IPS-18a (cell line): ENCODE measurements around the gene CNTRL.

Experiments used
- H3K27ac ChIP-seq: one replicate; pipeline ENCODE4 v1.5.1; 2013; ENCODE audit warnings: low read length
- H3K27me3 ChIP-seq: one replicate; pipeline ENCODE4 v1.6.1; 2013; ENCODE audit warnings: mild to moderate bottlenecking, low read length; ENCODE audit not compliant: control insufficient read depth, insufficient read depth
- H3K36me3 ChIP-seq: one replicate; pipeline ENCODE4 v1.6.1; 2013; ENCODE audit warnings: low read depth, low read length; ENCODE audit not compliant: control insufficient read depth
- H3K4me1 ChIP-seq: one replicate; pipeline ENCODE4 v1.6.1; 2013; ENCODE audit warnings: low read depth, low read length; ENCODE audit not compliant: control insufficient read depth
- H3K4me3 ChIP-seq: one replicate; pipeline ENCODE4 v1.5.1; 2013; ENCODE audit warnings: low read length
- H3K9ac ChIP-seq: one replicate; pipeline ENCODE4 v1.6.1; 2013; ENCODE audit warnings: mild to moderate bottlenecking, low read length, moderate library complexity
- H3K9me3 ChIP-seq: one replicate; pipeline ENCODE4 v1.6.1; 2013; ENCODE audit warnings: low read depth, low read length; ENCODE audit not compliant: control insufficient read depth

Gene CNTRL

GRCh38 chr9:121138973-121139372, 64.2 kb downstream of the CNTRL start:
- H3K4me3 ChIP-seq = no peak overlapping the region
- H3K27me3 ChIP-seq = no peaks in the 10 kb centered on the region

DNA sequence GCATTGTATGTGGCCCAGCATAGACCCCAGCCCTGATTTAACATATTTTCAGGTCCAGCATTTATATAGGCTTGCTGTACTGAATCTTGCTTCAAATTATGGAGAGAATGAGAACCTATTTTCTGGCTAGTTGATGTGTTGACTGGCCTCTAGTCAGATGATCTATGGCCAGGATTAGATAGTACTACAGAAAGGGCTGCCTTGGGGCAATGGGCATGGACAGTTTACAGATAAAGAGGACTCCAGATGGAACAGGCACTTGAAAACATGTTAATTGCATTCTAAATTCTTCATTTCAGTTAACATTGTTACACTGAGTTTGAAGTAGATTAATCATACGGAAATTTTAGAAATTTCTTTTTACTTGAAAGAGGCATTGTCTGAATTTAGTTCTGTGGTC, 65.4 kb downstream of the CNTRL start:
- Histone ChIP-seq H3K27me3 (no peaks in the 10 kb centered on the region), H3K27ac (no peak overlapping the region), H3K4me3 (no peak overlapping the region), H3K9ac (no peak overlapping the region), H3K36me3 (peaks cover 26% of the 10 kb centered on the region), H3K9me3 (no peaks in the 10 kb centered on the region), H3K4me1 (peaks cover 15% of the 10 kb centered on the region)

More at GRCh38 chr9:121138973-121139372, 64.2 kb downstream of the CNTRL start:
- Histone ChIP-seq H3K36me3 (peaks cover 23% of the 10 kb centered on the region), H3K4me1 (peaks cover 16% of the 10 kb centered on the region), H3K9ac (no peak overlapping the region), H3K9me3 (no peaks in the 10 kb centered on the region), H3K27ac (no peak overlapping the region)

DNA sequence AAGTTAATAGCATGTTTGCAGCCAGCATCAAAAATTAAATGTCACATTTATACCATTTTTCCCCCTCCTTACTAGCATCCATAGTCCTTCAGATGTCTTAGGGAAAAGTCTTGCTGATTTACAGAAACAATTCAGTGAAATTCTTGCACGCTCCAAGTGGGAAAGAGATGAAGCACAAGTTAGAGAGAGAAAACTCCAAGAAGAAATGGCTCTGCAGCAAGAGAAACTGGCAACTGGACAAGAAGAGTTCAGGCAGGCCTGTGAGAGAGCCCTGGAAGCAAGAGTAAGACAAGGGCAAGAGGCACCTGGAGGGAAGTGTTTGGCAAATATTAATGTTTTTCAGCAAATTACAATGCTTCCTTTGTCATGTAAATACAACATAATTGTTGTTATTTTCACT, 66.6 kb downstream of the CNTRL start:
- H3K9ac ChIP-seq = no peak overlapping the region
- H3K36me3 ChIP-seq = peaks cover 26% of the 10 kb centered on the region
- H3K27me3 ChIP-seq = no peaks in the 10 kb centered on the region
- H3K4me1 ChIP-seq = peaks cover 6% of the 10 kb centered on the region
- H3K27ac ChIP-seq = no peak overlapping the region
- no peak overlapping the region for H3K4me3 ChIP-seq
- no peaks in the 10 kb centered on the region for H3K9me3 ChIP-seq

DNA sequence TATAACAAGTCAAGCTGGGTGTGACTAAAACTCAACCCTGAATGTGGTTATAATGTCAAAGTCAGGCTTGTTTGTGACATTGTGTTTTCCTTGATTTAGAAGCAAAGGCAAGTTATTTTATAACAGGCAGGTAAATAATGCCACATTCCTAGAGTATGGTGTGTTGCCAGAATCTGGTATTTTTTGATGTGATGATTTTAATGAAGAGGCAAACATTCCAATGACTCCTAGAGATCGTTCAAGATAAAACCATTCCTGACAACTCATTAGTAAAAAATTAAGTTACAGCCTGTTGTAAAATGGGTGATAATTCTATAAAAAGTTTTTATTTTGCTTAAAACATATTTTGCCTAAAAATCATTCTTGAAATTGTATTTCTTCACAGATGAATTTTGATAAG, 67.0 kb downstream of the CNTRL start:
- H3K9me3 ChIP-seq = no peaks in the 10 kb centered on the region
- no peaks in the 10 kb centered on the region for H3K27me3 ChIP-seq
- H3K4me1 ChIP-seq = peaks cover 6% of the 10 kb centered on the region
- H3K36me3 ChIP-seq = peaks cover 29% of the 10 kb centered on the region
- no peak overlapping the region for H3K4me3 ChIP-seq
- H3K9ac ChIP-seq = no peak overlapping the region
- H3K27ac ChIP-seq = no peak overlapping the region

DNA sequence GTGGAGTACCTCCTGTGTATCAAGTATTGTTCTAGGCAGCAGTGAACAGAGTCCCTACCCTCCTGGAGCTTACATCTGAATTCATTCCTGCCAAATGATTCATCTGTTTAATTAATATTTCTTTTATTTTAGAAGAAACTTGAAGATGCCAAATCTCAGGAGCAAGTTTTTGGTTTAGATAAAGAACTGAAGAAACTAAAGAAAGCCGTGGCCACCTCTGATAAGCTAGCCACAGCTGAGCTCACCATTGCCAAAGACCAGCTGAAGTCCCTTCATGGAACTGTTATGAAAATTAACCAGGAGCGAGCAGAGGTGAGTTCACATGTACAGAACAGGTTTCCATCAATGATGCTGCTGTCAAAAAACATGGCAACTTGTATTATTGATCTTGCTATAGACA, 69.0 kb downstream of the CNTRL start:
- no peak overlapping the region for H3K9ac ChIP-seq
- H3K4me3 ChIP-seq = no peak overlapping the region
- peaks cover 30% of the 10 kb centered on the region for H3K36me3 ChIP-seq
- no peaks in the 10 kb centered on the region for H3K27me3 ChIP-seq
- H3K27ac ChIP-seq = no peak overlapping the region
- no peaks in the 10 kb centered on the region for H3K9me3 ChIP-seq
- H3K4me1 ChIP-seq = peaks cover 6% of the 10 kb centered on the region

- Histone ChIP-seq H3K9me3 (no peaks in the 10 kb centered on the region), H3K4me1 (peaks cover 6% of the 10 kb centered on the region), H3K36me3 (peaks cover 28% of the 10 kb centered on the region), H3K4me3 (no peak overlapping the region), H3K27ac (no peak overlapping the region), H3K9ac (no peak overlapping the region), H3K27me3 (no peaks in the 10 kb centered on the region)
Measured at GRCh38 chr9:121144482-121144881, 69.7 kb downstream of the CNTRL start.

DNA sequence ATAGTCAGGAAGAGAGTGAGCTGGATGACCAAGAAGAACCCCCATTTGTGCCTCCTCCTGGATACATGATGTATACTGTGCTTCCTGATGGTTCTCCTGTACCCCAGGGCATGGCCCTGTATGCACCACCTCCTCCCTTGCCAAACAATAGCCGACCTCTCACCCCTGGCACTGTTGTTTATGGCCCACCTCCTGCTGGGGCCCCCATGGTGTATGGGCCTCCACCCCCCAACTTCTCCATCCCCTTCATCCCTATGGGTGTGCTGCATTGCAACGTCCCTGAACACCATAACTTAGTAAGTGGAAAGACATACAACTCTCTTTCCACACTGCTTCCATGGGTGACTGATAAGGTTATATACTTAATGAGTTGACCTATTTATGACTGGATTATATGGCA, 75.4 kb downstream of the CNTRL start:
- H3K9ac ChIP-seq = no peak overlapping the region
- H3K27ac ChIP-seq = no peak overlapping the region
- H3K4me1 ChIP-seq = no peaks in the 10 kb centered on the region
- H3K27me3 ChIP-seq = no peaks in the 10 kb centered on the region
- peaks cover 6% of the 10 kb centered on the region for H3K36me3 ChIP-seq
- no peaks in the 10 kb centered on the region for H3K9me3 ChIP-seq
- H3K4me3 ChIP-seq = no peak overlapping the region

- no peaks in the 10 kb centered on the region for H3K9me3 ChIP-seq
- H3K4me3 ChIP-seq = no peak overlapping the region
- H3K27me3 ChIP-seq = no peaks in the 10 kb centered on the region
- no peaks in the 10 kb centered on the region for H3K4me1 ChIP-seq
- H3K9ac ChIP-seq = no peak overlapping the region
- no peak overlapping the region for H3K27ac ChIP-seq
- H3K36me3 ChIP-seq = peaks cover 12% of the 10 kb centered on the region
Measured at GRCh38 chr9:121153642-121154041, 78.9 kb downstream of the CNTRL start.

GRCh38 chr9:121154782-121155181, 80.0 kb downstream of the CNTRL start:
- no peaks in the 10 kb centered on the region for H3K27me3 ChIP-seq
- H3K9ac ChIP-seq = no peak overlapping the region
- H3K4me3 ChIP-seq = no peak overlapping the region
- no peaks in the 10 kb centered on the region for H3K4me1 ChIP-seq
- no peaks in the 10 kb centered on the region for H3K9me3 ChIP-seq
- no peak overlapping the region for H3K27ac ChIP-seq
- H3K36me3 ChIP-seq = peaks cover 17% of the 10 kb centered on the region

- peaks cover 22% of the 10 kb centered on the region for H3K36me3 ChIP-seq
- no peaks in the 10 kb centered on the region for H3K4me1 ChIP-seq
- no peak overlapping the region for H3K4me3 ChIP-seq
- no peak overlapping the region for H3K9ac ChIP-seq
- H3K27ac ChIP-seq = no peak overlapping the region
- H3K9me3 ChIP-seq = no peaks in the 10 kb centered on the region
- no peaks in the 10 kb centered on the region for H3K27me3 ChIP-seq
Measured at GRCh38 chr9:121156263-121156731, 81.5 kb downstream of the CNTRL start.

- H3K27me3 ChIP-seq = no peaks in the 10 kb centered on the region
- no peak overlapping the region for H3K4me3 ChIP-seq
- H3K9me3 ChIP-seq = no peaks in the 10 kb centered on the region
- peaks cover 26% of the 10 kb centered on the region for H3K36me3 ChIP-seq
- no peak overlapping the region for H3K9ac ChIP-seq
- H3K4me1 ChIP-seq = no peaks in the 10 kb centered on the region
- no peak overlapping the region for H3K27ac ChIP-seq
Measured at GRCh38 chr9:121157939-121158338, 83.2 kb downstream of the CNTRL start.

GRCh38 chr9:121160025-121160424, 85.3 kb downstream of the CNTRL start:
- Histone ChIP-seq H3K27ac (no peak overlapping the region), H3K4me3 (no peak overlapping the region), H3K36me3 (peaks cover 23% of the 10 kb centered on the region), H3K27me3 (no peaks in the 10 kb centered on the region), H3K9ac (no peak overlapping the region), H3K9me3 (no peaks in the 10 kb centered on the region), H3K4me1 (no peaks in the 10 kb centered on the region)
